ENCODE results near the gene PARD3.

DNA sequence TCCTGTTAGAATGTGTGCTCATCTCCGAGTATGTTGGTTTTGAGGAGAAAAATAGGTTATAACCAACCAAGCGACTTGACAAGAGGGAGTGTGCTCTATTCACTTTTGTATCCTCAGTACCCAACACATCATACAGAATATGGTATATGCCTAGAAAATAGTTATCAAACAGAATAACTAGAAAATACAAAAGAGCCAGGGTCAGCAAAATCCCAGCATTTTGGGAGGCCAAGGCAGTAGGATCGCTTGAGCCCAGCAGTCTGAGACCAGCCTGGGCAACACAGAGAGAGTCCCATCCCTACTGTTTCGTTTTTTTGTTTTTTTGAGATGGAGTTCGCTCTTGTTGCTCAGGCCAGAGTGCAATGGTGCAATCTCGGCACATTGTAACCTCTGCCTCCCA lies 257.9 kb downstream of the PARD3 start:
- TF ChIP-seq, protein P1, sequence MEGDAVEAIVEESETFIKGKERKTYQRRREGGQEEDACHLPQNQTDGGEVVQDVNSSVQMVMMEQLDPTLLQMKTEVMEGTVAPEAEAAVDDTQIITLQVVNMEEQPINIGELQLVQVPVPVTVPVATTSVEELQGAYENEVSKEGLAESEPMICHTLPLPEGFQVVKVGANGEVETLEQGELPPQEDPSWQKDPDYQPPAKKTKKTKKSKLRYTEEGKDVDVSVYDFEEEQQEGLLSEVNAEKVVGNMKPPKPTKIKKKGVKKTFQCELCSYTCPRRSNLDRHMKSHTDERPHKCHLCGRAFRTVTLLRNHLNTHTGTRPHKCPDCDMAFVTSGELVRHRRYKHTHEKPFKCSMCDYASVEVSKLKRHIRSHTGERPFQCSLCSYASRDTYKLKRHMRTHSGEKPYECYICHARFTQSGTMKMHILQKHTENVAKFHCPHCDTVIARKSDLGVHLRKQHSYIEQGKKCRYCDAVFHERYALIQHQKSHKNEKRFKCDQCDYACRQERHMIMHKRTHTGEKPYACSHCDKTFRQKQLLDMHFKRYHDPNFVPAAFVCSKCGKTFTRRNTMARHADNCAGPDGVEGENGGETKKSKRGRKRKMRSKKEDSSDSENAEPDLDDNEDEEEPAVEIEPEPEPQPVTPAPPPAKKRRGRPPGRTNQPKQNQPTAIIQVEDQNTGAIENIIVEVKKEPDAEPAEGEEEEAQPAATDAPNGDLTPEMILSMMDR (IDR thresholded peaks at IDR 0.05), result no peak
- TF ChIP-seq POLR2A (IDR thresholded peaks at IDR 0.05), result no peak
